Measurements from ENCODE around the gene CACNA2D3. TPM values are rescaled to one million over a fixed set of nuclear protein-coding genes. Genes with fewer than 3 reads are reported as not detected.

The CACNA2D3 gene
- total and polyA plus RNA-seq, 4 donors, result 0.72 to 2.4 (median 1.5) TPM

- Histone ChIP-seq H3K4me1 (ENCODE audit: control insufficient read depth in 1 of 2, insufficient read depth in 2 of 2, low read length in 2 of 2) (no peaks in the 10 kb centered on the region), H3K36me3 (ENCODE audit: control insufficient read depth in 1 of 2, insufficient read depth in 2 of 2, low read length in 1 of 2) (no peaks in the 10 kb centered on the region), H3K27me3 (ENCODE audit: control insufficient read depth in 1 of 2, insufficient read depth in 2 of 2, low read length in 1 of 2) (no peaks in the 10 kb centered on the region), H3K27ac (ENCODE audit: low read depth in 1 of 2, low read length in 2 of 2) (no peak overlapping the region), H3K4me3 (ENCODE audit: low read length in 2 of 2) (no peak overlapping the region), H3K9me3 (ENCODE audit: control insufficient read depth, low read length) (no peaks in the 10 kb centered on the region)
- ATAC-seq (ENCODE audit: low FRiP score) (no peak), DNase-seq (no peak)
- intact Hi-C loops (cut with DNase I), result no loop called here
- WGBS, 2 donors, result 65 to 74% methylated on average over 7 of the region's 7 CpGs
These were observed 956.5 kb downstream of the CACNA2D3 start for GRCh38 chr3:55078876-55079275.

- no peaks in the 10 kb centered on the region for H3K9me3 ChIP-seq (ENCODE audit: control insufficient read depth, low read length)
- ATAC-seq (ENCODE audit: low FRiP score), result no peak
- no peak for DNase-seq
- no peak overlapping the region for H3K27ac ChIP-seq (ENCODE audit: low read depth in 1 of 2, low read length in 2 of 2)
- no peaks in the 10 kb centered on the region for H3K36me3 ChIP-seq (ENCODE audit: control insufficient read depth in 1 of 2, insufficient read depth in 2 of 2, low read length in 1 of 2)
- intact Hi-C loops (cut with DNase I), result no loop called here
- H3K4me1 ChIP-seq (ENCODE audit: control insufficient read depth in 1 of 2, insufficient read depth in 2 of 2, low read length in 2 of 2), result no peaks in the 10 kb centered on the region
- no peaks in the 10 kb centered on the region for H3K27me3 ChIP-seq (ENCODE audit: control insufficient read depth in 1 of 2, insufficient read depth in 2 of 2, low read length in 1 of 2)
- H3K4me3 ChIP-seq (ENCODE audit: low read length in 2 of 2), result no peak overlapping the region
- WGBS, 2 donors, result 67 to 70% methylated on average over 5 of the region's 5 CpGs
These were observed 962.9 kb downstream of the CACNA2D3 start for GRCh38 chr3:55085231-55085630.

- Histone ChIP-seq H3K4me3 (ENCODE audit: low read length in 2 of 2) (no peak overlapping the region), H3K36me3 (ENCODE audit: control insufficient read depth in 1 of 2, insufficient read depth in 2 of 2, low read length in 1 of 2) (no peaks in the 10 kb centered on the region), H3K27me3 (ENCODE audit: control insufficient read depth in 1 of 2, insufficient read depth in 2 of 2, low read length in 1 of 2) (no peaks in the 10 kb centered on the region), H3K27ac (ENCODE audit: low read depth in 1 of 2, low read length in 2 of 2) (no peak overlapping the region), H3K4me1 (ENCODE audit: control insufficient read depth in 1 of 2, insufficient read depth in 2 of 2, low read length in 2 of 2) (no peaks in the 10 kb centered on the region), H3K9me3 (ENCODE audit: control insufficient read depth, low read length) (no peaks in the 10 kb centered on the region)
- ATAC-seq (ENCODE audit: low FRiP score) (no peak), DNase-seq (no peak)
- 50 to 51% methylated on average over 5 of the region's 5 CpGs for WGBS, 2 donors
- intact Hi-C loops (cut with DNase I), result no loop called here
These were observed 966.9 kb downstream of the CACNA2D3 start for GRCh38 chr3:55089211-55089610.

GRCh38 chr3:55090291-55090690 is 967.9 kb downstream of the CACNA2D3 start:
- Histone ChIP-seq H3K36me3 (ENCODE audit: control insufficient read depth in 1 of 2, insufficient read depth in 2 of 2, low read length in 1 of 2) (no peaks in the 10 kb centered on the region), H3K9me3 (ENCODE audit: control insufficient read depth, low read length) (no peaks in the 10 kb centered on the region), H3K4me1 (ENCODE audit: control insufficient read depth in 1 of 2, insufficient read depth in 2 of 2, low read length in 2 of 2) (no peaks in the 10 kb centered on the region), H3K27me3 (ENCODE audit: control insufficient read depth in 1 of 2, insufficient read depth in 2 of 2, low read length in 1 of 2) (no peaks in the 10 kb centered on the region), H3K27ac (ENCODE audit: low read depth in 1 of 2, low read length in 2 of 2) (no peak overlapping the region), H3K4me3 (ENCODE audit: low read length in 2 of 2) (no peak overlapping the region)
- intact Hi-C loops (cut with DNase I), result no loop called here
- ATAC-seq (ENCODE audit: low FRiP score), result no peak
- no peak for DNase-seq
- 53 to 62% methylated on average over 5 of the region's 5 CpGs for WGBS, 2 donors

- DNase-seq, result no peak
- Histone ChIP-seq H3K27me3 (ENCODE audit: control insufficient read depth in 1 of 2, insufficient read depth in 2 of 2, low read length in 1 of 2) (no peaks in the 10 kb centered on the region), H3K36me3 (ENCODE audit: control insufficient read depth in 1 of 2, insufficient read depth in 2 of 2, low read length in 1 of 2) (no peaks in the 10 kb centered on the region), H3K4me3 (ENCODE audit: low read length in 2 of 2) (no peak overlapping the region), H3K9me3 (ENCODE audit: control insufficient read depth, low read length) (no peaks in the 10 kb centered on the region), H3K4me1 (ENCODE audit: control insufficient read depth in 1 of 2, insufficient read depth in 2 of 2, low read length in 2 of 2) (no peaks in the 10 kb centered on the region), H3K27ac (ENCODE audit: low read depth in 1 of 2, low read length in 2 of 2) (no peak overlapping the region)
- ATAC-seq (ENCODE audit: low FRiP score), result no peak
- 80 to 92% methylated on average over 5 of the region's 5 CpGs for WGBS, 2 donors
- intact Hi-C loops (cut with DNase I), result no loop called here
These were observed 968.4 kb downstream of the CACNA2D3 start for GRCh38 chr3:55090746-55091145.

- 84 to 88% methylated on average over 7 of the region's 7 CpGs for WGBS, 2 donors
These were observed 969.3 kb downstream of the CACNA2D3 start for GRCh38 chr3:55091381-55092225.

GRCh38 chr3:55094676-55095075 is 972.3 kb downstream of the CACNA2D3 start:
- no peak overlapping the region for H3K4me3 ChIP-seq (ENCODE audit: low read length in 2 of 2)
- no peaks in the 10 kb centered on the region for H3K27me3 ChIP-seq (ENCODE audit: control insufficient read depth in 1 of 2, insufficient read depth in 2 of 2, low read length in 1 of 2)
- no peaks in the 10 kb centered on the region for H3K4me1 ChIP-seq (ENCODE audit: control insufficient read depth in 1 of 2, insufficient read depth in 2 of 2, low read length in 2 of 2)
- H3K36me3 ChIP-seq (ENCODE audit: control insufficient read depth in 1 of 2, insufficient read depth in 2 of 2, low read length in 1 of 2), result no peaks in the 10 kb centered on the region
- DNase-seq (no peak), ATAC-seq (ENCODE audit: low FRiP score) (no peak)
- no peak overlapping the region for H3K27ac ChIP-seq (ENCODE audit: low read depth in 1 of 2, low read length in 2 of 2)
- H3K9me3 ChIP-seq (ENCODE audit: control insufficient read depth, low read length), result no peaks in the 10 kb centered on the region
- intact Hi-C loops (cut with DNase I), result no loop called here

More at GRCh38 chr3:55091381-55092225, 969.3 kb downstream of the CACNA2D3 start:
- H3K9me3 ChIP-seq (ENCODE audit: control insufficient read depth, low read length), result no peaks in the 10 kb centered on the region
- H3K36me3 ChIP-seq (ENCODE audit: control insufficient read depth in 1 of 2, insufficient read depth in 2 of 2, low read length in 1 of 2), result no peaks in the 10 kb centered on the region
- H3K27me3 ChIP-seq (ENCODE audit: control insufficient read depth in 1 of 2, insufficient read depth in 2 of 2, low read length in 1 of 2), result no peaks in the 10 kb centered on the region
- no peak overlapping the region for H3K4me3 ChIP-seq (ENCODE audit: low read length in 2 of 2)
- DNase-seq (no peak), ATAC-seq (ENCODE audit: low FRiP score) (no peak)
- no peak overlapping the region for H3K27ac ChIP-seq (ENCODE audit: low read depth in 1 of 2, low read length in 2 of 2)
- H3K4me1 ChIP-seq (ENCODE audit: control insufficient read depth in 1 of 2, insufficient read depth in 2 of 2, low read length in 2 of 2), result no peaks in the 10 kb centered on the region
- intact Hi-C loops (cut with DNase I), result no loop called here

GRCh38 chr3:55097441-55097840 is 975.1 kb downstream of the CACNA2D3 start:
- WGBS, 2 donors, result 67 to 76% methylated on average over 3 of the region's 3 CpGs
- ATAC-seq (ENCODE audit: low FRiP score), result no peak

GRCh38 chr3:55105647-55106046 is 983.3 kb downstream of the CACNA2D3 start:
- no peaks in the 10 kb centered on the region for H3K27me3 ChIP-seq (ENCODE audit: control insufficient read depth in 1 of 2, insufficient read depth in 2 of 2, low read length in 1 of 2)
- DNase-seq, result no peak
- H3K27ac ChIP-seq (ENCODE audit: low read depth in 1 of 2, low read length in 2 of 2), result no peak overlapping the region
- peaks cover 2% of the 10 kb centered on the region for H3K9me3 ChIP-seq (ENCODE audit: control insufficient read depth, low read length)
- ATAC-seq (ENCODE audit: low FRiP score), result no peak
- no peaks in the 10 kb centered on the region for H3K4me1 ChIP-seq (ENCODE audit: control insufficient read depth in 1 of 2, insufficient read depth in 2 of 2, low read length in 2 of 2)
- H3K36me3 ChIP-seq (ENCODE audit: control insufficient read depth in 1 of 2, insufficient read depth in 2 of 2, low read length in 1 of 2), result no peaks in the 10 kb centered on the region
- intact Hi-C loops (cut with DNase I), result no loop called here
- no peak overlapping the region for H3K4me3 ChIP-seq (ENCODE audit: low read length in 2 of 2)
- 35 to 46% methylated on average over 10 of the region's 10 CpGs for WGBS, 2 donors

More at GRCh38 chr3:55097441-55097840, 975.1 kb downstream of the CACNA2D3 start:
- no peaks in the 10 kb centered on the region for H3K27me3 ChIP-seq (ENCODE audit: control insufficient read depth in 1 of 2, insufficient read depth in 2 of 2, low read length in 1 of 2)
- H3K4me1 ChIP-seq (ENCODE audit: control insufficient read depth in 1 of 2, insufficient read depth in 2 of 2, low read length in 2 of 2), result no peaks in the 10 kb centered on the region
- intact Hi-C loops (cut with DNase I), result no loop called here
- H3K27ac ChIP-seq (ENCODE audit: low read depth in 1 of 2, low read length in 2 of 2), result no peak overlapping the region
- H3K36me3 ChIP-seq (ENCODE audit: control insufficient read depth in 1 of 2, insufficient read depth in 2 of 2, low read length in 1 of 2), result no peaks in the 10 kb centered on the region
- H3K4me3 ChIP-seq (ENCODE audit: low read length in 2 of 2), result no peak overlapping the region
- DNase-seq, result no peak
- H3K9me3 ChIP-seq (ENCODE audit: control insufficient read depth, low read length), result no peaks in the 10 kb centered on the region
